ENCODE data around the gene C13orf46.

DNA sequence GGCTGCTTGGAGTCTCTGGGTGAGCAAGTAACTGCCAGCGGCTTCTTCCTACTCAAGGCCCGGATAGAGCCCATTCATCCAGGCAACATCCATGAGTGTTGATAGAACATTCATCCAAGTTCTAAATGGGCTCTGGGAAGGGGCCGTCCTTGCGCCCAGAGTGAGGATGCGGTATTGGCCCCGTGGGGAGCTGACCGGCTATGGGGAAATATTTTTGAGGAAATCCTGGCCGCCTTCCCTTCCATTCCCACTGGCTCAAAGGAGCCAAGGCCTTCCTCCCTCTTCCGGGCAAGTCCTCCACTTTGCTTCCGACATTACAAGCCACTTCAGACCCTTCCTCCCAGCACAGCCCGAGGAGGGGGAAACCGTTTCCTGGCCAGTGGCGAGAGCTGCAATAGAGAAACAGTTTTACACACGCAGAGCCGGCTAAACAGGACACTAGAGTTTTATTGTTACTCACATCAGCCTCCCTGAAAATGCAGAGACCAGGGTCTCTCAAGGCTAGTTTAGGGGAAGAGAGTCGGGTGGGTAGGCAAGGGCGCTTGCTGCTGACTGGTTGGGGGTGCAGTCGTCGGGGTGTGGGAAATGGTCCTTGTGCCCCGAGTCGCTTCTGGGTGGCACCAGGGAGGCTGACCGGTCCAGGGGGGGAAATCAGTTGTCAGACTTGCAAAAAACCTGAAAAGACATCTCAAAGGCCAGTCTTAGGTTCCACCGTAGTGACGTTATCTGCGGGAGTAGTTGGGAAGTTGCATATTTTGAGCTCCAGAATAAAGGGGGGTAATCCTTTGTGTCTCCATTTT, 37.5 kb downstream of the C13orf46 start:
- TF ChIP-seq, protein P1, sequence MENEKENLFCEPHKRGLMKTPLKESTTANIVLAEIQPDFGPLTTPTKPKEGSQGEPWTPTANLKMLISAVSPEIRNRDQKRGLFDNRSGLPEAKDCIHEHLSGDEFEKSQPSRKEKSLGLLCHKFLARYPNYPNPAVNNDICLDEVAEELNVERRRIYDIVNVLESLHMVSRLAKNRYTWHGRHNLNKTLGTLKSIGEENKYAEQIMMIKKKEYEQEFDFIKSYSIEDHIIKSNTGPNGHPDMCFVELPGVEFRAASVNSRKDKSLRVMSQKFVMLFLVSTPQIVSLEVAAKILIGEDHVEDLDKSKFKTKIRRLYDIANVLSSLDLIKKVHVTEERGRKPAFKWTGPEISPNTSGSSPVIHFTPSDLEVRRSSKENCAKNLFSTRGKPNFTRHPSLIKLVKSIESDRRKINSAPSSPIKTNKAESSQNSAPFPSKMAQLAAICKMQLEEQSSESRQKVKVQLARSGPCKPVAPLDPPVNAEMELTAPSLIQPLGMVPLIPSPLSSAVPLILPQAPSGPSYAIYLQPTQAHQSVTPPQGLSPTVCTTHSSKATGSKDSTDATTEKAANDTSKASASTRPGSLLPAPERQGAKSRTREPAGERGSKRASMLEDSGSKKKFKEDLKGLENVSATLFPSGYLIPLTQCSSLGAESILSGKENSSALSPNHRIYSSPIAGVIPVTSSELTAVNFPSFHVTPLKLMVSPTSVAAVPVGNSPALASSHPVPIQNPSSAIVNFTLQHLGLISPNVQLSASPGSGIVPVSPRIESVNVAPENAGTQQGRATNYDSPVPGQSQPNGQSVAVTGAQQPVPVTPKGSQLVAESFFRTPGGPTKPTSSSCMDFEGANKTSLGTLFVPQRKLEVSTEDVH (IDR thresholded peaks at IDR 0.05; ENCODE audit: low read depth, partially characterized antibody): no peak
- TF ChIP-seq POLR2A (IDR thresholded peaks at IDR 0.05; ENCODE audit: low read depth, low read length) (no peak), SP1 (IDR thresholded peaks at IDR 0.05; ENCODE audit: low read depth, low read length) (no peak), EZH2 (IDR thresholded peaks at IDR 0.05; ENCODE audit: borderline replicate concordance, control insufficient read depth, low read depth, low read length) (no peak), NFYA (IDR thresholded peaks at IDR 0.05; ENCODE audit: borderline replicate concordance, low read depth, low read length) (no peak)
- TF ChIP-seq, protein P2, sequence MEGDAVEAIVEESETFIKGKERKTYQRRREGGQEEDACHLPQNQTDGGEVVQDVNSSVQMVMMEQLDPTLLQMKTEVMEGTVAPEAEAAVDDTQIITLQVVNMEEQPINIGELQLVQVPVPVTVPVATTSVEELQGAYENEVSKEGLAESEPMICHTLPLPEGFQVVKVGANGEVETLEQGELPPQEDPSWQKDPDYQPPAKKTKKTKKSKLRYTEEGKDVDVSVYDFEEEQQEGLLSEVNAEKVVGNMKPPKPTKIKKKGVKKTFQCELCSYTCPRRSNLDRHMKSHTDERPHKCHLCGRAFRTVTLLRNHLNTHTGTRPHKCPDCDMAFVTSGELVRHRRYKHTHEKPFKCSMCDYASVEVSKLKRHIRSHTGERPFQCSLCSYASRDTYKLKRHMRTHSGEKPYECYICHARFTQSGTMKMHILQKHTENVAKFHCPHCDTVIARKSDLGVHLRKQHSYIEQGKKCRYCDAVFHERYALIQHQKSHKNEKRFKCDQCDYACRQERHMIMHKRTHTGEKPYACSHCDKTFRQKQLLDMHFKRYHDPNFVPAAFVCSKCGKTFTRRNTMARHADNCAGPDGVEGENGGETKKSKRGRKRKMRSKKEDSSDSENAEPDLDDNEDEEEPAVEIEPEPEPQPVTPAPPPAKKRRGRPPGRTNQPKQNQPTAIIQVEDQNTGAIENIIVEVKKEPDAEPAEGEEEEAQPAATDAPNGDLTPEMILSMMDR (IDR thresholded peaks at IDR 0.05 in 2 of 3, conservative IDR thresholded peaks at IDR 0.05 in 1 of 3; ENCODE audit: control insufficient read depth in 2 of 3, extremely low read depth in 1 of 3, insufficient read depth in 1 of 3, low read depth in 3 of 3, low read length in 3 of 3): no peak
